Chondrocyte (in vitro differentiated cells): ENCODE data around the gene ASTN2. TPM values are rescaled to one million over a fixed set of nuclear protein-coding genes. Genes with fewer than 3 reads are reported as not detected.

Experiments
- DNase-seq: peaks from one replicate; pipeline ENCODE4 v3.0.0; 2021; ENCODE audit warnings: mixed read lengths, low spot score
- H3K27ac Mint-ChIP-seq: one replicate; pipeline ENCODE4 v1.8.0; 2021; ENCODE audit warnings: mild to moderate bottlenecking, moderate library complexity, mixed read lengths; ENCODE audit not compliant: unreplicated experiment
- H3K27me3 Mint-ChIP-seq: 2 replicates; pipeline ENCODE4 v1.8.0; 2021; ENCODE audit warnings: low read depth, mixed read lengths
- H3K36me3 Mint-ChIP-seq: 2 replicates; pipeline ENCODE4 v1.8.0; 2021; ENCODE audit warnings: low read depth, mixed read lengths
- H3K4me1 Mint-ChIP-seq: 2 replicates; pipeline ENCODE4 v1.8.0; 2021; ENCODE audit warnings: low read depth, mild to moderate bottlenecking, mixed read lengths
- H3K4me3 Mint-ChIP-seq: one replicate; pipeline ENCODE4 v1.8.0; 2021; ENCODE audit warnings: mild to moderate bottlenecking, moderate library complexity, mixed read lengths; ENCODE audit not compliant: unreplicated experiment
- H3K9me3 Mint-ChIP-seq: 2 replicates; pipeline ENCODE4 v1.8.0; 2021; ENCODE audit warnings: low read depth, mixed read lengths
- CTCF ChIP-seq: fragments of 200-600 bp; sonication (generic); IDR thresholded peaks from 2 replicates; pipeline ENCODE4 v1.5.0; 2021; ENCODE audit warnings: antibody characterized with exemption, mild to moderate bottlenecking, moderate library complexity
- total RNA-seq: library from RNA; stranded (reverse); gene quantifications from 3 replicates; pipeline ENCODE4 v1.2.1, GENCODE V29; 2021

Gene ASTN2
- total RNA-seq, 1 donor from 2014 or later = 3.6 TPM

GRCh38 chr9:116875576-116875975, 539.3 kb downstream of the ASTN2 start:
- Mint-ChIP-seq H3K4me1 (no peaks in the 10 kb centered on the region), H3K27ac (no peak overlapping the region), H3K4me3 (no peak overlapping the region), H3K27me3 (peaks cover 5% of the 10 kb centered on the region), H3K36me3 (peaks cover 3% of the 10 kb centered on the region), H3K9me3 (peaks cover 15% of the 10 kb centered on the region)
- no peak for TF ChIP-seq CTCF
- no peak for DNase-seq

DNA sequence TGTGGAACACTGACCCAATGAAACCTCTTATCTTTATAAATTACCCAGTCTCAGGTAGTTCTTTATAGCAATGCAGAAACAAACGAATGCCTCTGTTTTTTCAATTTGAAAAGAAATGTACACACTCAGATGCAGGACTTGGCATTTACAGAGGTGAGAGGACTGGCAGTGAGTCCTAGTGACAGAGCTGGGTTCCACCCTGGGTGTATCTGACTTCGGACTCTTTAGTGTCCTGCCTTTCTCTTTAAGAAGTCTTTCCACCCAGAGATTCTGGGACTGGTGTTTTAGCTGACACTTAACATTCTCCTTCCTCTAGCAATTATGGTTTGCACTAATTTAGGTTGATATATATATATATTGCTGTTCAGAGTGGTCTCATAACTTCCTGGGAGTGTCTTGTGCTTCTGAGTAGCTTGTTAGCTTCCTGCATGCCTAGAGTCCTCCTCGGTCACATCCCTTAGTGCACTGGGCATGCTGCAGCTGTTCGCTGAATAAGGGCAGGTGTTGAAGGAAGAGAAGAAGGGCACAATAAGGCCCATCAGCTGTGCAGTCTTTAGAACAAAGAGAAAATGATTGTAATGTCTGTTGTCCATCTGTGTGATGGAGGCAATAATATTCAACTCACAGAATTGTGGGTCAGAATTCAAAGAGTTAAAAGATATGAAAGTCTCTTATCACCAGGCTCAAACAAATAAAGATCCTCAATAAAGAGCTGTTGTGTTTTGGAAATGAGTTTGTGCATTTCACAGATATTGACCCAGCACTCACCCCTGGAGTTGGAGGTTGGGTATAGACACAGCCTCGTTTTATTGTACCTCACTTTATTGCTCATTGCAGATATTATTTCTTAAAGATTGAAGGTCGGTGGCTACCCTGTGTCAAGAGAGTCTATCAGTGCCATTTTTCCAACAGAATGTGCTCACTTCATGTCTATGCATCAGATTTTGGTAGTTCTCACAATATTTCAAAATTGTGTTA, 540.6 kb downstream of the ASTN2 start:
- peaks cover 3% of the 10 kb centered on the region for H3K36me3 Mint-ChIP-seq
- no peak overlapping the region for H3K27ac Mint-ChIP-seq
- no peak overlapping the region for H3K4me3 Mint-ChIP-seq
- H3K4me1 Mint-ChIP-seq = no peaks in the 10 kb centered on the region
- peaks cover 7% of the 10 kb centered on the region for H3K27me3 Mint-ChIP-seq
- H3K9me3 Mint-ChIP-seq = peaks cover 15% of the 10 kb centered on the region
- TF ChIP-seq CTCF = no peak
- no peak for DNase-seq

DNA sequence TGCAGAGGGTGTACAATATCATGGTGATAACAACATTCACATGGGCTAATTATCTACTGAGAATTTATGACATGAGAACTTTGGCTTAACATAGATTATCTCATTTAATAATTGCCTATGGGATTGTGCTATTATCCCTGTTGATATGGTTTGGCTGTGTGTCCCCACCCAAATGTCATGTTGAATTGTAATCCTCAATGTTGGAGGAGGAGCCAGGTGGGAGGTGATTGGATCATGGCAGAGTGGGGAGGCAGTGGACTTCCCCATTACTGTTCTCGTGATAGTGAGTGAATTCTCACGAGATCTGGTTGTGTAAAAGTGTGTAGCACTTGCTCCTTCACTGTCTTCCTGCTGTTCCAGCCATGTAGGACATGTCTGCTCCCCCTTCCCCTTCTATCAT, 541.4 kb downstream of the ASTN2 start:
- H3K27ac Mint-ChIP-seq = no peak overlapping the region
- H3K9me3 Mint-ChIP-seq = peaks cover 15% of the 10 kb centered on the region
- no peak for DNase-seq
- TF ChIP-seq CTCF = no peak
- H3K27me3 Mint-ChIP-seq = peaks cover 7% of the 10 kb centered on the region
- H3K4me1 Mint-ChIP-seq = no peaks in the 10 kb centered on the region
- H3K36me3 Mint-ChIP-seq = peaks cover 3% of the 10 kb centered on the region
- no peak overlapping the region for H3K4me3 Mint-ChIP-seq

GRCh38 chr9:116870566-116870965, 544.3 kb downstream of the ASTN2 start:
- peaks cover under 1% of the 10 kb centered on the region for H3K9me3 Mint-ChIP-seq
- no peak for TF ChIP-seq CTCF
- H3K4me3 Mint-ChIP-seq = no peak overlapping the region
- H3K4me1 Mint-ChIP-seq = no peaks in the 10 kb centered on the region
- DNase-seq = no peak
- no peaks in the 10 kb centered on the region for H3K36me3 Mint-ChIP-seq
- H3K27ac Mint-ChIP-seq = no peak overlapping the region
- peaks cover 19% of the 10 kb centered on the region for H3K27me3 Mint-ChIP-seq

GRCh38 chr9:116868201-116868600, 546.7 kb downstream of the ASTN2 start:
- Mint-ChIP-seq H3K27ac (no peak overlapping the region), H3K9me3 (no peaks in the 10 kb centered on the region), H3K27me3 (peaks cover 22% of the 10 kb centered on the region), H3K36me3 (no peaks in the 10 kb centered on the region), H3K4me3 (no peak overlapping the region), H3K4me1 (no peaks in the 10 kb centered on the region)
- no peak for TF ChIP-seq CTCF
- DNase-seq = no peak
